Stimulated activated CD8-positive, alpha-beta memory T cell treated with anti-CD3 and anti-CD28 coated beads, Interleukin-12 subunit alpha, Interleukin-12 subunit beta, amount 100 ng/mL, for 1 hour (primary cell): ENCODE data around the gene SENP3.
A peak's percentile ranks its signal among the peaks of the same experiment; 100 is the strongest.

Experiments
- DNase-seq: peaks from one replicate; pipeline ENCODE4 v3.0.0-alpha.2; 2020; ENCODE audit warnings: low read depth

SENP3 gene

GRCh38 chr17:7561589-7562207, at the start of gene SENP3:
Gene SENP3 (plus strand): TSS chr17:7561919. CDS start chr17:7563077, 1,158 bp downstream.
- DNase-seq = peak; percentile 79

DNA sequence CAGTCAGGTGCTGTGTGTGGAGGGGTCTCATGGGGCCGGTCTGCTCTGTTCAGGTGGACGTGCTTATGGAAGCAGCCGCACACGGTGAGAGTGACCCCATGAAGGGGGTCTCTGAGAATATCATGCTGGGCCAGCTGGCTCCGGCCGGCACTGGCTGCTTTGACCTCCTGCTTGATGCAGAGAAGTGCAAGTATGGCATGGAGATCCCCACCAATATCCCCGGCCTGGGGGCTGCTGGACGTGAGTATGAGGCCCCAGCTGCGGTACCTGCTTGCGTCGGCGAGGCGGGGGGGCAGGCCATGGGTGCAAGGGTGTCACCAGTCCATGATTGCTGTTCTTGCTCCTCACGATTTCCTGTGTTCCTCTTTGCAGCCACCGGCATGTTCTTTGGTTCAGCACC, 49.6 kb upstream of the SENP3 start:
- DNase-seq = no peak

- DNase-seq = no peak
Observed at GRCh38 chr17:7512824-7513540, 48.7 kb upstream of the SENP3 start.

GRCh38 chr17:7513850-7514419, 47.8 kb upstream of the SENP3 start:
- DNase-seq = no peak

- DNase-seq = no peak
Observed at GRCh38 chr17:7515911-7516610, 45.7 kb upstream of the SENP3 start.

DNA sequence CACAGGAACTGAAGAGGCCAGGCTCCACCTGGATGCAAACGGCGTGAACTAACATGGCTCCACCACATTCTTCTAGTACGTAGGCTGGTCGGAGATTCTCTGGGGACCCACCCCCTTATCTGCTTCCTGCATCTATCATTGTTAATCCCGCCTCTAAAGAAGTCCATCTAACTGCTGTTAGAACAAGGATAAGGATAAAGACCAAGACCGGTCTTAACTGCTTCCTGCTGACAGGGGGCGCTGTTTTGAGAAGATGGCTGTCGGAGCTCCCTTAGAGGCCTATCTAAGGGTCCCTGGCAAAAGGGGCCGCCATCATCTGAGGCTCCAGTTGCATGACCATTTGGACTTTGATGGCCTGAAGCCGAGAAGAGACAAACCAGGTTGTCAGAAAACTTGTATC, 38.7 kb upstream of the SENP3 start:
- DNase-seq = peak; percentile 33

GRCh38 chr17:7528842-7529241, 32.9 kb upstream of the SENP3 start:
- no peak for DNase-seq

DNA sequence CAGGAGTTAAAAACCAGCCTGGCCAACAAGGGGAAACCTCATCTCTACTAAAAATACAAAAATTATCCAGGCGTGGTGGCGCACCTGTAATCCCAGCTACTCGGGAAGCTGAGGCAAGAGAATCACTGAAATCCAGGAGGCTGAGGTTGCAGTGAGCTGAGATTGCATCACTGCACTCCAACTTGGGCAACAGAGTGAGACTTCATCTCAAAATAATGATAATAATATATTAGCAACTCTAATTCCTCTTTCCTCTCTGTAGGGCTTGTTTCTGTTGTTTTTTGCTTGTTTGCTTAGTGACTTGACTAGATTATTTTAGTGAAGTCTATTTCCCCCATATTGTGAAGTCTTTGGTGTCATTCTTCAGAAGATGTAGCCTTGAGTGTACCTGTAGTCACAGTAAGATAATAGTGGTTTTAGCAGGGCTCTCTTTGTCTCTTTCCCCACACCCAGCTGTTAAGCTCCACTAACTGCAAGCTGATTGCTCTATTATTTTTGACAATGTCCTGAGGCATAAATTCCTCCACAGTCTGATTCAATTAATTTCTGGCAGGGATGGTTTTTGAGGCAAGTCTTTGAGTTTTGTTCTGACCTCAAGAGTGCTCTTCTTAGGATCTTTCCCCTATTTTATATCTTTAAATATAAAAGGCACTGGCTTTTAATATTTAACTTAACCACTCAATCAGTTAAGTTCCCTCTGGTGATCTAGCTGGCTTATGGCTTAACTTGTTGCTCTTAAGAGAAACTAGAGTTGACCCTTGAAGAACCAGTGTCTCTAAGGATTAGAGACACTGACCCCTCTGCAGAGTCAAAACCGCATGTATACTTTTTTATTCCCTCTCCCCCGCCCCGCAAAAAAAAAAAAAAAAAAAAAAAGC, 31.5 kb upstream of the SENP3 start:
- no peak for DNase-seq

DNA sequence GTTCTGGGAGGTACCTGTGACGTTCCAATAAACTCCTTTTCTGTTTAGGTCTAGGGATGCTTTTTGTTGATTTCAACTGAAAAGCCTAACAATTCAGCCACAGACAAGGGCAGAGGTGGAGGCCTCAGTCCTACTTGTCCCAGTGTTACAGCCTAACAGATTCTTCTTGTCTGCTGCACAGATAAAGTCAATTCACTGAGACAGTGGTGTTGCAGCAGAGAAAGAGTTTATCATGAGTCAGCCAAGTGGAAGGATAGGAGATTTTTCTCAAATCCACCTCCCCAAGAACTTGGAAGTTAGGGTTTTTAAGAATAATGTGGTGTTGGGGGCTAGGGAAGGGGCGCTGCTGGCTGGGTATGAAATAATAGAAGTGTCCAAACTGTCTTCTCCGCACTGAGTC, 23.7 kb upstream of the SENP3 start:
- DNase-seq = no peak

GRCh38 chr17:7538891-7539545, 22.7 kb upstream of the SENP3 start:
- no peak for DNase-seq

GRCh38 chr17:7541074-7541621, 20.6 kb upstream of the SENP3 start:
- no peak for DNase-seq

DNA sequence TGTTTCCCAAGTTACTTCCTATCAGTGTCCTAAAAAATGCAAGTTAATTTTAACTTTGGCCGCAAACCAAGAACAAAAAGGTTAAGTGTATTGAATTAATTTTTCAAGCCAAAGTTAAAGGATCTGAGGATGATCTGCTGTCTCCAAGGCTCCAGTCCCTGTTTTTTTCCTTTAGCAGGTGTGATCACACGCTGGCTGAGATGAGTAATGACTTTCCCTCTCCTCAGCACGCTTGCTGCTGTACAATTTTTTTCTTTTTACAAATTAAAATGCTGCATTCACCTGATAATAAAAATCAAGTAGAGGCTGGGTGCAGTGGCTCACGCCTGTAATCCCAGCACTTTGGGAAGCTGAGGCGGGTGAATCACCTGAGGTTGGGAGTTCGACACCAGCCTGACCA, 16.8 kb upstream of the SENP3 start:
- no peak for DNase-seq

GRCh38 chr17:7548585-7549400, 12.9 kb upstream of the SENP3 start, which contains the start of gene TNFSF12:
Gene TNFSF12 (plus strand): TSS chr17:7549058. CDS start chr17:7549154, 96 bp downstream.
- DNase-seq = no peak

- DNase-seq = no peak
Observed at GRCh38 chr17:7549401-7550055, 12.2 kb upstream of the SENP3 start.

DNA sequence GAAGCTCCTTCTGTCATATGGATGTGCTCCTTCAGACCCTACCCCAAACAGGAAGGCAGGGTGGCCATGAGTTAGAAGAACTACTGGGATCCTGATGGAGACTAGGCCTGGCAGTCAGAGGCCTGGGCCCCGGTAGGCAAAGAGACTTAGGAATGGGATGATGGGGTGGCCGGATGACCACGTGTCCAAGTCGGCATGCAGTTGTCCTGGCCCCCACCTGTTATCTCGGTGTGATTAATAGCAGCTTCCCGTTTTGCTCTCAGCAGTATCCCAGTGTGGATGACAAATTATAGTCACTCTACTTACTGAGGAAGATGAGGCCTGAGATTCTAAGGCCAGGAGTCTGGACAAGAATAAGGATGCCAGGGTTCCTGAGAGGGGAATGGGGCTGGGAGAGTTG, 11.4 kb upstream of the SENP3 start:
- DNase-seq = no peak

DNA sequence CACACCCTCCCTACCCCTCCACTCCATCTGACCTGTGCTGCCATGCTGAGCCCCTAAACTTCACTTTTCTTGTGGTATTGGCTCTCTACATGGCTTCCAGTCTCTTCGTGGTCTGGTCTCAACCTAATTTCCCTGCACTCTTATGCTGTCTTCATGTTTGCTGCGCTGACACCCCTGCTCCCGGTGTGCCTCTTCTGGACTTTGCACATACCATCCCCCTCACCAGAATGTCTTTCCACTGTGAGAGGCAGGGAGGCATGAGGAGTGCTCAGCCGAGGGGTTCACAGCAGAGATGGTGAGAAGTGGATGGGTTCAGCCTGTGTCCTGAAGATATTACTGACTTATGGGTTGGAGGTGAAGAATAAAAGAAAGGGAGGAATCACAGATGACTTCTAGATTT, 10.3 kb upstream of the SENP3 start:
- no peak for DNase-seq

DNA sequence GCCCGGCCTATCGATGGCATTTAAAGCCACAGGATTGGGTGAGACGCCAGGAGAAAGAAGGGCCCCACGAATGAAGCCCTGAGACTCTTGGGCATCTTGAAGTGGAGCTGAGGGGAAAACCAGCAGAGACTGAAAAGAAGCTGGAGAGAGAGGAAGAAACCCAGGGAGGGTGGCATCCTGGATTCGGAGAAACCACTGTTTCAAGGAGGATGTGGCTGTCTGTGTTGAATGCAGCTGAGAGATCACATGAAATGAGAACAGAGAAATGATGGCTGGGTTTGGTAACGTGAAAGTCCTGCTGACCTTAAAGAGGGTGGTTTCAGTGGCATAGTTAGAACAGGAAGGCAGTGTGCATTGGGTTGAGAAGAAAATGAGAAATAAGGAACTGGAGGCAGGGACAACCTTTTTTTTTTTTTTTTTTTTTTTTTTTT, 9.1 kb upstream of the SENP3 start:
- DNase-seq = no peak

GRCh38 chr17:7553356-7553755, 8.4 kb upstream of the SENP3 start:
- DNase-seq = no peak

- DNase-seq = no peak
Observed at GRCh38 chr17:7555320-7555948, 6.3 kb upstream of the SENP3 start.
